Measurements from ENCODE around the gene PPARD. TPM values are rescaled to one million over a fixed set of nuclear protein-coding genes. Genes with fewer than 3 reads are reported as not detected.

PPARD gene
- polyA plus RNA-seq, 1 experiment: 40.9 TPM

DNA sequence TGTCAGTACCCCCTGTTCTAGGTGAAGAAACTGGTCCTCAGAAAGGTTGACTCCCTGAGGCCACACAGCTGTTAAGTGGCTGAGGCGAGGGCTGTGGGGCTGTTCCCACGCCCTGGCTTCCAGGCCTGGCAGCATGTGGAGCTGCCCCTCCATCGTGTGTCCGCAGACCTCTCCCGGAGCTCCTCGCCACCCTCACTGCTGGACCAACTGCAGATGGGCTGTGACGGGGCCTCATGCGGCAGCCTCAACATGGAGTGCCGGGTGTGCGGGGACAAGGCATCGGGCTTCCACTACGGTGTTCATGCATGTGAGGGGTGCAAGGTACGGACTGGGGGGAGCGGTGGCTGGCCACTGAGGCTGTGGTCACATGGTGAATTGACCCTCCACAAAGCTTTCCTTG is 77.6 kb downstream of the PPARD start:
- ChIA-PET POLR2A (no interaction called here), CTCF (interaction anchor here (1.0 to 5.7 kb wide), 11 partner anchors 8 to 77 kb away, joined by 3 to 52 read pairs (median 6); partner anchors contain the start of genes FANCE, PPARD and RPL10A)
- H3K4me3 ChIP-seq (ENCODE audit: low read depth, low read length): no peak overlapping the region
- H3K27me3 ChIP-seq (ENCODE audit: control insufficient read depth, insufficient read depth, low read length): no peaks in the 10 kb centered on the region
- DNase-seq (ENCODE audit: low read depth): no peak
- TF ChIP-seq, protein P1, sequence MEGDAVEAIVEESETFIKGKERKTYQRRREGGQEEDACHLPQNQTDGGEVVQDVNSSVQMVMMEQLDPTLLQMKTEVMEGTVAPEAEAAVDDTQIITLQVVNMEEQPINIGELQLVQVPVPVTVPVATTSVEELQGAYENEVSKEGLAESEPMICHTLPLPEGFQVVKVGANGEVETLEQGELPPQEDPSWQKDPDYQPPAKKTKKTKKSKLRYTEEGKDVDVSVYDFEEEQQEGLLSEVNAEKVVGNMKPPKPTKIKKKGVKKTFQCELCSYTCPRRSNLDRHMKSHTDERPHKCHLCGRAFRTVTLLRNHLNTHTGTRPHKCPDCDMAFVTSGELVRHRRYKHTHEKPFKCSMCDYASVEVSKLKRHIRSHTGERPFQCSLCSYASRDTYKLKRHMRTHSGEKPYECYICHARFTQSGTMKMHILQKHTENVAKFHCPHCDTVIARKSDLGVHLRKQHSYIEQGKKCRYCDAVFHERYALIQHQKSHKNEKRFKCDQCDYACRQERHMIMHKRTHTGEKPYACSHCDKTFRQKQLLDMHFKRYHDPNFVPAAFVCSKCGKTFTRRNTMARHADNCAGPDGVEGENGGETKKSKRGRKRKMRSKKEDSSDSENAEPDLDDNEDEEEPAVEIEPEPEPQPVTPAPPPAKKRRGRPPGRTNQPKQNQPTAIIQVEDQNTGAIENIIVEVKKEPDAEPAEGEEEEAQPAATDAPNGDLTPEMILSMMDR (IDR thresholded peaks at IDR 0.05; ENCODE audit: insufficient read depth, low read depth, low read length): no peak
- peaks cover 28% of the 10 kb centered on the region for H3K36me3 ChIP-seq (ENCODE audit: control insufficient read depth, insufficient read depth, low read length)

DNA sequence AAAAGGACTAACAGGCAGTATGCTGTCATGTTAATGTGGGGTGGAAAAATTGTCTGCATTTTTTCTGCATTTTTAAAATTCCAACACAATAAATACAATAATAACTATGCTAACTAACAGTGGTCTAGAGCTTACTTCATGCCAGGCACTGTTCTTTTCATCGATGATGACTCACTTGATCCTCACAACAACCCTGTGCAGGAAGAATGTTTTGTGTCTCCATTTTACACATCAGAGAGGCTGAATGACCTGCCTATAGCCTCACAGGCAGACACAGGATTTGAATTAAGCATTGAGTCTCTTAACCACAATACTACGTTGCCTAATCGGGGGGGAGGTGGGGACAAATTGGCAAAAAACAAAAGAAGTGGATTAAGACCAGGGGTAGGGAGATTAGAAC is 82.9 kb downstream of the PPARD start:
- H3K27me3 ChIP-seq (ENCODE audit: control insufficient read depth, insufficient read depth, low read length): no peaks in the 10 kb centered on the region
- DNase-seq (ENCODE audit: low read depth): peak; percentile 85
- H3K4me3 ChIP-seq (ENCODE audit: low read depth, low read length): no peak overlapping the region
- TF ChIP-seq, protein P1 (IDR thresholded peaks at IDR 0.05; ENCODE audit: insufficient read depth, low read depth, low read length): no peak
- ChIA-PET CTCF (interaction anchor here (1.0 to 5.9 kb wide), 7 partner anchors 10 to 83 kb away, joined by 3 to 34 read pairs (median 3); partner anchors contain the start of gene PPARD), POLR2A (interaction anchor here (0.6 to 1.4 kb wide), 2 partner anchors 10 to 430 kb away, joined by 3 to 5 read pairs; no protein-coding TSS in a partner anchor)
- peaks cover 35% of the 10 kb centered on the region for H3K36me3 ChIP-seq (ENCODE audit: control insufficient read depth, insufficient read depth, low read length)

DNA sequence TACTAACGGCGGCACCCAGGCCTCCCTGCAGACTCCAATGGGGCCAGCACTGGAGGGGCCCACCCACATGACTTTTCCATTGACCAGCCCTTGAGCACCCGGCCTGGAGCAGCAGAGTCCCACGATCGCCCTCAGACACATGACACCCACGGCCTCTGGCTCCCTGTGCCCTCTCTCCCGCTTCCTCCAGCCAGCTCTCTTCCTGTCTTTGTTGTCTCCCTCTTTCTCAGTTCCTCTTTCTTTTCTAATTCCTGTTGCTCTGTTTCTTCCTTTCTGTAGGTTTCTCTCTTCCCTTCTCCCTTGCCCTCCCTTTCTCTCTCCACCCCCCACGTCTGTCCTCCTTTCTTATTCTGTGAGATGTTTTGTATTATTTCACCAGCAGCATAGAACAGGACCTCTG is 83.7 kb downstream of the PPARD start:
- H3K4me3 ChIP-seq (ENCODE audit: low read depth, low read length): no peak overlapping the region
- no peaks in the 10 kb centered on the region for H3K27me3 ChIP-seq (ENCODE audit: control insufficient read depth, insufficient read depth, low read length)
- ChIA-PET CTCF (interaction anchor here (1.1 to 5.9 kb wide), 5 partner anchors 9 to 84 kb away, joined by 3 to 34 read pairs (median 3); partner anchors contain the start of gene PPARD), POLR2A (interaction anchor here (1.4 kb wide), 1 partner anchor 11 kb away, joined by 5 read pairs; no protein-coding TSS in a partner anchor)
- TF ChIP-seq, protein P1 (IDR thresholded peaks at IDR 0.05; ENCODE audit: insufficient read depth, low read depth, low read length): no peak
- no peak for DNase-seq (ENCODE audit: low read depth)
- H3K36me3 ChIP-seq (ENCODE audit: control insufficient read depth, insufficient read depth, low read length): peaks cover 34% of the 10 kb centered on the region

DNA sequence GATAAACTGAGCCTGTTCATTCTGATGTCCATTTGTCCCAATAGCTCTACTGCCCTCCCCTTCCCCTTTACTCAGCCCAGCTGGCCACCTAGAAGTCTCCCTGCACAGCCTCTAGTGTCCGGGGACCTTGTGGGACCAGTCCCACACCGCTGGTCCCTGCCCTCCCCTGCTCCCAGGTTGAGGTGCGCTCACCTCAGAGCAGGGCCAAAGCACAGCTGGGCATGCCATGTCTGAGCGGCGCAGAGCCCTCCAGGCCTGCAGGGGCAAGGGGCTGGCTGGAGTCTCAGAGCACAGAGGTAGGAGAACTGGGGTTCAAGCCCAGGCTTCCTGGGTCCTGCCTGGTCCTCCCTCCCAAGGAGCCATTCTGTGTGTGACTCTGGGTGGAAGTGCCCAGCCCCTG is 85.1 kb downstream of the PPARD start:
- TF ChIP-seq, protein P1 (IDR thresholded peaks at IDR 0.05; ENCODE audit: insufficient read depth, low read depth, low read length): no peak
- H3K36me3 ChIP-seq (ENCODE audit: control insufficient read depth, insufficient read depth, low read length): peaks cover 26% of the 10 kb centered on the region
- no peak for DNase-seq (ENCODE audit: low read depth)
- no peaks in the 10 kb centered on the region for H3K27me3 ChIP-seq (ENCODE audit: control insufficient read depth, insufficient read depth, low read length)
- no peak overlapping the region for H3K4me3 ChIP-seq (ENCODE audit: low read depth, low read length)
- ChIA-PET POLR2A (no interaction called here), CTCF (interaction anchor here (0.8 to 5.9 kb wide), 6 partner anchors 10 to 85 kb away, joined by 3 to 34 read pairs (median 4); partner anchors contain the start of genes PPARD and RPL10A)

DNA sequence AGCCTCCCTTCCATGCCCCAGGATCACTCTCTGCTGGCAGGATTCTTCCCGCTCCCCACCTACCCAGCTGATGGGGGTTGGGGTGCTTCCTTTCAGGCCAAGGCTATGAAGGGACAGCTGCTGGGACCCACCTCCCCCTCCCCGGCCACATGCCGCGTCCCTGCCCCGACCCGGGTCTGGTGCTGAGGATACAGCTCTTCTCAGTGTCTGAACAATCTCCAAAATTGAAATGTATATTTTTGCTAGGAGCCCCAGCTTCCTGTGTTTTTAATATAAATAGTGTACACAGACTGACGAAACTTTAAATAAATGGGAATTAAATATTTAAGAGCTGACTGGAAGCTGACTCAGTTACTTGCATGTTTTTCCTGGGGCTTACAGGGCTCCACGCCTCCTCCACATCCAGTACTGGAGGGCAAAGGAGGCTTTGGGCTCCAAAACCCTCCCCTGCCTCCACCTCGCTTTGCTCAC is 85.5 kb downstream of the PPARD start:
- TF ChIP-seq, protein P1 (IDR thresholded peaks at IDR 0.05; ENCODE audit: insufficient read depth, low read depth, low read length): no peak
- no peaks in the 10 kb centered on the region for H3K27me3 ChIP-seq (ENCODE audit: control insufficient read depth, insufficient read depth, low read length)
- DNase-seq (ENCODE audit: low read depth): no peak
- H3K4me3 ChIP-seq (ENCODE audit: low read depth, low read length): no peak overlapping the region
- ChIA-PET POLR2A (no interaction called here), CTCF (interaction anchor here (0.5 to 5.9 kb wide), 9 partner anchors 8 to 220 kb away, joined by 3 to 34 read pairs (median 3); partner anchors contain the start of genes PPARD and RPL10A)
- H3K36me3 ChIP-seq (ENCODE audit: control insufficient read depth, insufficient read depth, low read length): peaks cover 25% of the 10 kb centered on the region

All from BJ (cell line).